ENCODE data around the gene COL6A1. TPM values are rescaled to one million over a fixed set of nuclear protein-coding genes. Genes with fewer than 3 reads are reported as not detected.

The COL6A1 gene
- polyA plus RNA-seq, 2 donors: 105 to 123 TPM

- 93% methylated on average over 20 of the region's 20 CpGs for WGBS, 2 donors
- Histone ChIP-seq H3K4me1 (ENCODE audit: control insufficient read depth in 2 of 2, insufficient read depth in 2 of 2, low read length in 1 of 2) (no peaks in the 10 kb centered on the region), H3K9me3 (ENCODE audit: control insufficient read depth in 2 of 2, insufficient read depth in 1 of 2, low read depth in 1 of 2, low read length in 1 of 2) (peaks cover 0 to 12% of the 10 kb centered on the region in 2 donors), H3K4me3 (ENCODE audit: low read depth in 1 of 2, low read length in 2 of 2) (no peak overlapping the region), H3K27me3 (ENCODE audit: control insufficient read depth in 1 of 2, insufficient read depth in 2 of 2, low read length in 2 of 2) (no peaks in the 10 kb centered on the region), H3K27ac (ENCODE audit: low read depth in 2 of 2, low read length in 1 of 2) (no peak overlapping the region), H3K36me3 (ENCODE audit: control insufficient read depth in 2 of 2, insufficient read depth in 2 of 2, low read length in 1 of 2) (no peaks in the 10 kb centered on the region)
These were observed 41.5 kb upstream of the COL6A1 start for GRCh38 chr21:45940091-45940490.

- WGBS, 2 donors: 76 to 86% methylated on average over 23 of the region's 23 CpGs
- no peak overlapping the region for H3K27ac ChIP-seq (ENCODE audit: low read depth in 2 of 2, low read length in 1 of 2)
- H3K27me3 ChIP-seq (ENCODE audit: control insufficient read depth in 1 of 2, insufficient read depth in 2 of 2, low read length in 2 of 2): no peaks in the 10 kb centered on the region
- no peak overlapping the region for H3K4me3 ChIP-seq (ENCODE audit: low read depth in 1 of 2, low read length in 2 of 2)
- H3K36me3 ChIP-seq (ENCODE audit: control insufficient read depth in 2 of 2, insufficient read depth in 2 of 2, low read length in 1 of 2): no peaks in the 10 kb centered on the region
- H3K4me1 ChIP-seq (ENCODE audit: control insufficient read depth in 2 of 2, insufficient read depth in 2 of 2, low read length in 1 of 2): no peaks in the 10 kb centered on the region
- H3K9me3 ChIP-seq (ENCODE audit: control insufficient read depth in 2 of 2, insufficient read depth in 1 of 2, low read depth in 1 of 2, low read length in 1 of 2): peaks cover 0 to 11% of the 10 kb centered on the region in 2 donors
These were observed 40.8 kb upstream of the COL6A1 start for GRCh38 chr21:45940621-45941337.

- H3K9me3 ChIP-seq (ENCODE audit: control insufficient read depth in 2 of 2, insufficient read depth in 1 of 2, low read depth in 1 of 2, low read length in 1 of 2): peaks cover 0 to 7% of the 10 kb centered on the region in 2 donors
- whole genome bisulfite sequencing, 2 donors: 86 to 90% methylated on average over 14 of the region's 14 CpGs
- no peaks in the 10 kb centered on the region for H3K27me3 ChIP-seq (ENCODE audit: control insufficient read depth in 1 of 2, insufficient read depth in 2 of 2, low read length in 2 of 2)
- H3K27ac ChIP-seq (ENCODE audit: low read depth in 2 of 2, low read length in 1 of 2): no peak overlapping the region
- H3K4me1 ChIP-seq (ENCODE audit: control insufficient read depth in 2 of 2, insufficient read depth in 2 of 2, low read length in 1 of 2): no peaks in the 10 kb centered on the region
- H3K36me3 ChIP-seq (ENCODE audit: control insufficient read depth in 2 of 2, insufficient read depth in 2 of 2, low read length in 1 of 2): no peaks in the 10 kb centered on the region
- H3K4me3 ChIP-seq (ENCODE audit: low read depth in 1 of 2, low read length in 2 of 2): no peak overlapping the region
These were observed 40.2 kb upstream of the COL6A1 start for GRCh38 chr21:45941338-45941710.

GRCh38 chr21:45941717-45942546 lies 39.6 kb upstream of the COL6A1 start:
- peaks cover 0 to 5% of the 10 kb centered on the region in 2 donors for H3K9me3 ChIP-seq (ENCODE audit: control insufficient read depth in 2 of 2, insufficient read depth in 1 of 2, low read depth in 1 of 2, low read length in 1 of 2)
- no peak overlapping the region for H3K27ac ChIP-seq (ENCODE audit: low read depth in 2 of 2, low read length in 1 of 2)
- no peaks in the 10 kb centered on the region for H3K4me1 ChIP-seq (ENCODE audit: control insufficient read depth in 2 of 2, insufficient read depth in 2 of 2, low read length in 1 of 2)
- H3K4me3 ChIP-seq (ENCODE audit: low read depth in 1 of 2, low read length in 2 of 2): no peak overlapping the region
- no peaks in the 10 kb centered on the region for H3K27me3 ChIP-seq (ENCODE audit: control insufficient read depth in 1 of 2, insufficient read depth in 2 of 2, low read length in 2 of 2)
- 79 to 84% methylated on average over 32 of the region's 32 CpGs for WGBS, 2 donors
- no peaks in the 10 kb centered on the region for H3K36me3 ChIP-seq (ENCODE audit: control insufficient read depth in 2 of 2, insufficient read depth in 2 of 2, low read length in 1 of 2)

- 67 to 71% methylated on average over 20 of the region's 20 CpGs for WGBS, 2 donors
- no peaks in the 10 kb centered on the region for H3K9me3 ChIP-seq (ENCODE audit: control insufficient read depth in 2 of 2, insufficient read depth in 1 of 2, low read depth in 1 of 2, low read length in 1 of 2)
- no peak overlapping the region for H3K4me3 ChIP-seq (ENCODE audit: low read depth in 1 of 2, low read length in 2 of 2)
- no peak overlapping the region for H3K27ac ChIP-seq (ENCODE audit: low read depth in 2 of 2, low read length in 1 of 2)
- H3K27me3 ChIP-seq (ENCODE audit: control insufficient read depth in 1 of 2, insufficient read depth in 2 of 2, low read length in 2 of 2): no peaks in the 10 kb centered on the region
- no peaks in the 10 kb centered on the region for H3K4me1 ChIP-seq (ENCODE audit: control insufficient read depth in 2 of 2, insufficient read depth in 2 of 2, low read length in 1 of 2)
- H3K36me3 ChIP-seq (ENCODE audit: control insufficient read depth in 2 of 2, insufficient read depth in 2 of 2, low read length in 1 of 2): no peaks in the 10 kb centered on the region
These were observed 38.6 kb upstream of the COL6A1 start for GRCh38 chr21:45942755-45943629.

GRCh38 chr21:45943630-45944540 lies 37.7 kb upstream of the COL6A1 start:
- Histone ChIP-seq H3K4me1 (ENCODE audit: control insufficient read depth in 2 of 2, insufficient read depth in 2 of 2, low read length in 1 of 2) (peaks cover 0 to 1% of the 10 kb centered on the region in 2 donors), H3K27ac (ENCODE audit: low read depth in 2 of 2, low read length in 1 of 2) (no peak overlapping the region), H3K4me3 (ENCODE audit: low read depth in 1 of 2, low read length in 2 of 2) (no peak overlapping the region), H3K9me3 (ENCODE audit: control insufficient read depth in 2 of 2, insufficient read depth in 1 of 2, low read depth in 1 of 2, low read length in 1 of 2) (no peaks in the 10 kb centered on the region), H3K27me3 (ENCODE audit: control insufficient read depth in 1 of 2, insufficient read depth in 2 of 2, low read length in 2 of 2) (no peaks in the 10 kb centered on the region), H3K36me3 (ENCODE audit: control insufficient read depth in 2 of 2, insufficient read depth in 2 of 2, low read length in 1 of 2) (no peaks in the 10 kb centered on the region)
- WGBS, 2 donors: 73 to 83% methylated on average over 8 of the region's 8 CpGs

GRCh38 chr21:45944601-45945000 lies 37.0 kb upstream of the COL6A1 start:
- no peaks in the 10 kb centered on the region for H3K27me3 ChIP-seq (ENCODE audit: control insufficient read depth in 1 of 2, insufficient read depth in 2 of 2, low read length in 2 of 2)
- no peaks in the 10 kb centered on the region for H3K36me3 ChIP-seq (ENCODE audit: control insufficient read depth in 2 of 2, insufficient read depth in 2 of 2, low read length in 1 of 2)
- no peaks in the 10 kb centered on the region for H3K9me3 ChIP-seq (ENCODE audit: control insufficient read depth in 2 of 2, insufficient read depth in 1 of 2, low read depth in 1 of 2, low read length in 1 of 2)
- no peak overlapping the region for H3K27ac ChIP-seq (ENCODE audit: low read depth in 2 of 2, low read length in 1 of 2)
- peaks cover 0 to 2% of the 10 kb centered on the region in 2 donors for H3K4me1 ChIP-seq (ENCODE audit: control insufficient read depth in 2 of 2, insufficient read depth in 2 of 2, low read length in 1 of 2)
- H3K4me3 ChIP-seq (ENCODE audit: low read depth in 1 of 2, low read length in 2 of 2): no peak overlapping the region
- 83 to 84% methylated on average over 14 of the region's 14 CpGs for WGBS, 2 donors

- Histone ChIP-seq H3K4me3 (ENCODE audit: low read depth in 1 of 2, low read length in 2 of 2) (no peak overlapping the region), H3K9me3 (ENCODE audit: control insufficient read depth in 2 of 2, insufficient read depth in 1 of 2, low read depth in 1 of 2, low read length in 1 of 2) (no peaks in the 10 kb centered on the region), H3K36me3 (ENCODE audit: control insufficient read depth in 2 of 2, insufficient read depth in 2 of 2, low read length in 1 of 2) (no peaks in the 10 kb centered on the region), H3K27ac (ENCODE audit: low read depth in 2 of 2, low read length in 1 of 2) (no peak overlapping the region), H3K27me3 (ENCODE audit: control insufficient read depth in 1 of 2, insufficient read depth in 2 of 2, low read length in 2 of 2) (no peaks in the 10 kb centered on the region), H3K4me1 (ENCODE audit: control insufficient read depth in 2 of 2, insufficient read depth in 2 of 2, low read length in 1 of 2) (peaks cover 2 to 3% of the 10 kb centered on the region in 2 donors)
- 85 to 88% methylated on average over 24 of the region's 24 CpGs for WGBS, 2 donors
These were observed 36.3 kb upstream of the COL6A1 start for GRCh38 chr21:45945066-45945867.

All from esophagus (tissue), 2 donors.